ENCODE measurements around the gene SQSTM1. TPM values are rescaled to one million over a fixed set of nuclear protein-coding genes. Genes with fewer than 3 reads are reported as not detected.

SQSTM1 gene
- total and polyA plus RNA-seq, 2 donors (not counting 1 experiment from before 2014, with no cell fraction given): 72.2 to 400 TPM

DNA sequence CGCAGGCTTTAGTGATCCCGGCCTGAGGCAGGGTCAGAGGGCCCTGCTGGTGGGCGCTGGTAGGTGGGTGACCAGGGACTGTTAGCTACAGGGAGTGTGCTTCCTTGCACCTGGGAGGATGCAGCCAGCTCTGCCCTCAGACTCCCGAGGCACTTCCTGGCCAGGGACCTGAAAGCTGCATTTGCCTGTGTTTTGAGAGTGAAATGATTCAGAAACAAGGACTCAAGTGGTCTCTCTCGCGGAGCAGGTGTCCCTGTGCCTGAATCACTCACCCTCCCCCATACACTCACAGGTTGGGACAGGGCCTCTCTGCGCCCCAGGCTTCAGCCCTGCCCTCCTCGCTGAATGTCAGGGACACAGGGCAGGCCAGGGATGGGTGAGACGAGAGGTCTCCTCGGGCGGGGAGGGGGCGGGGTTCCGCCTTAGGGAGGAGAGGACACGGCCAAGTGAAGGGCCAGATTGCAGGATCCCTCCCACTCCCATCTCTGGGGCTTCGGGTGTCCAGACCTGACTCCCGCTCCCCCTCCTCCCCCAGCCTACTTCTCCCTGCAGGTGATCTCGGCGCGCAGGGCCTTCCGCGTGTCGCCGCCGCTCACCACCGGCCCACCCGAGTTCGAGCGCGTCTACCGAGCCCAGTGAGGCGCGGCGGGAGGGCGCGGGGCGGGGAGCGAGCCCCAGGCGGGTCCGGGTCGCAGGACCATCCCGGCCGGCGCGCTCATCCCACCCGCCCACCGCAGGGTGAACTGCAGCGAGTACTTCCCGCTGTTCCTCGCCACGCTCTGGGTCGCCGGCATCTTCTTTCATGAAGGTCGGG lies 25.4 kb upstream of the SQSTM1 start:
- intact Hi-C loops (cut with micrococcal nuclease): no loop called here
- Histone ChIP-seq H2AFZ (ENCODE audit: insufficient read depth, low read depth, low read length, poor library complexity, severe bottlenecking) (peak overlapping the region; percentile 72), H3K79me2 (ENCODE audit: control insufficient read depth, insufficient read depth, low read length) (peaks cover under 1% of the 10 kb centered on the region), H3K27ac (ENCODE audit: low read length in 2 of 2) (no peak overlapping the region), H3K4me2 (replicated peaks; ENCODE audit: low read depth, low read length, poor library complexity, severe bottlenecking) (peak overlapping the region; percentile 90), H3K36me3 (replicated peaks in 1 of 2; ENCODE audit: control extremely low read depth in 1 of 2, control insufficient read depth in 1 of 2, extremely low read depth in 1 of 2, insufficient read depth in 2 of 2, low read length in 1 of 2) (peaks cover 0 to 22% of the 10 kb centered on the region in 2 experiments), H3K4me1 (ENCODE audit: control insufficient read depth in 2 of 2, insufficient read depth in 2 of 2, low read length in 2 of 2) (peaks cover 28 to 32% of the 10 kb centered on the region in 2 donors), H3K9ac (ENCODE audit: low read length) (peak overlapping the region; percentile 74), H4K20me1 (ENCODE audit: control insufficient read depth, insufficient read depth, low read length, poor library complexity, severe bottlenecking) (peaks cover 8% of the 10 kb centered on the region), H3K4me3 (ENCODE audit: control extremely low read depth in 1 of 5, extremely low read depth in 1 of 5, insufficient read depth in 1 of 5, low read depth in 2 of 5, low read length in 4 of 5) (peak overlapping the region in 4 of 5 experiments; percentile 54 to 68 (median 64)), H3K27me3 (replicated peaks in 1 of 4; ENCODE audit: control extremely low read depth in 1 of 4, control insufficient read depth in 3 of 4, insufficient read depth in 4 of 4, low read length in 3 of 4) (no peaks in the 10 kb centered on the region), H3K9me3 (ENCODE audit: control extremely low read depth in 1 of 3, control insufficient read depth in 2 of 3, insufficient read depth in 1 of 3, low read length in 2 of 3) (no peaks in the 10 kb centered on the region)
- ATAC-seq (ENCODE audit: low read depth) (peak; percentile 3), DNase-seq (no peak)
- no peaks in the 10 kb centered on the region for H3K27me3 Mint-ChIP-seq
- no peaks in the 10 kb centered on the region for H3K9me3 Mint-ChIP-seq (ENCODE audit: insufficient read depth)
- CTCF ChIA-PET: interaction anchor here (0.8 to 2.4 kb wide), 6 partner anchors 16 to 176 kb away, joined by 3 to 17 read pairs (median 4); partner anchors contain the start of gene MAML1
- H3K4me1 Mint-ChIP-seq: peaks cover 29% of the 10 kb centered on the region
- POLR2A ChIA-PET: interaction anchor here (0.5 to 2.7 kb wide), 6 partner anchors 8 to 172 kb away, joined by 3 to 8 read pairs (median 4); partner anchors contain the start of gene HNRNPH1
- 8% methylated on average over 47 of the region's 53 CpGs for WGBS (ENCODE audit: insufficient coverage)
- H3K27ac Mint-ChIP-seq: no peak overlapping the region
- H3K4me3 Mint-ChIP-seq: peak overlapping the region; percentile 75
- no peak for TF ChIP-seq EZH2 (IDR thresholded peaks at IDR 0.05; ENCODE audit: borderline replicate concordance, insufficient read depth, low read depth, low read length, poor library complexity, severe bottlenecking)
- TF ChIP-seq, protein P1, sequence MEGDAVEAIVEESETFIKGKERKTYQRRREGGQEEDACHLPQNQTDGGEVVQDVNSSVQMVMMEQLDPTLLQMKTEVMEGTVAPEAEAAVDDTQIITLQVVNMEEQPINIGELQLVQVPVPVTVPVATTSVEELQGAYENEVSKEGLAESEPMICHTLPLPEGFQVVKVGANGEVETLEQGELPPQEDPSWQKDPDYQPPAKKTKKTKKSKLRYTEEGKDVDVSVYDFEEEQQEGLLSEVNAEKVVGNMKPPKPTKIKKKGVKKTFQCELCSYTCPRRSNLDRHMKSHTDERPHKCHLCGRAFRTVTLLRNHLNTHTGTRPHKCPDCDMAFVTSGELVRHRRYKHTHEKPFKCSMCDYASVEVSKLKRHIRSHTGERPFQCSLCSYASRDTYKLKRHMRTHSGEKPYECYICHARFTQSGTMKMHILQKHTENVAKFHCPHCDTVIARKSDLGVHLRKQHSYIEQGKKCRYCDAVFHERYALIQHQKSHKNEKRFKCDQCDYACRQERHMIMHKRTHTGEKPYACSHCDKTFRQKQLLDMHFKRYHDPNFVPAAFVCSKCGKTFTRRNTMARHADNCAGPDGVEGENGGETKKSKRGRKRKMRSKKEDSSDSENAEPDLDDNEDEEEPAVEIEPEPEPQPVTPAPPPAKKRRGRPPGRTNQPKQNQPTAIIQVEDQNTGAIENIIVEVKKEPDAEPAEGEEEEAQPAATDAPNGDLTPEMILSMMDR (IDR thresholded peaks at IDR 0.05): no peak

Measured in B cell (primary cell).